ENCODE measurements around the gene AP1S3. TPM values are rescaled to one million over a fixed set of nuclear protein-coding genes. Genes with fewer than 3 reads are reported as not detected.

Gene AP1S3
- polyA plus RNA-seq, 2 of the 4 experiments (the other 2 are of a cell fraction), result 42.9 to 57.0 TPM

DNA sequence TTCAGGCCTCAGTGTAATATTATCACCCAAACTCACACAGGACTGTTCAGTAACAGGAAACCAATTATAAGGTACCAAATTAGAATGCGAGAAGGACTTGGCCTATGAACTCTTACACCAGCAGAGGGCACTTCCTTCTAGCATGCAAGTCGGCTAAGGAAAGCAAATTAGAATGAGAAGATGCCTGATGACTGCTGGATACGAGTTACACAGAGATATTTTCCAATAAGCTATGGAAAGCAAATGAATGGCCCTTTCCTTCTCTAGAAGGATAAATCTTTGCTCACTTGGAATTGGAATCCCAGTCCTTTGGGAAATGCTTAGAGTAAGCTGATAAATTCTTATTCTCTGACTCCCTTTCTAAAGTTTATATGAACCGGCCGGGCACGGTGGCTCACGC, 109.8 kb downstream of the AP1S3 start (continued):
- TF ChIP-seq CTCF (IDR thresholded peaks at IDR 0.05) (peak; percentile 77), SMC3 (IDR thresholded peaks at IDR 0.05) (peak; percentile 80), NFE2L2 (conservative IDR thresholded peaks at IDR 0.05; ENCODE audit: low read length) (no peak), POLR2AphosphoS2 (conservative IDR thresholded peaks at IDR 0.05; ENCODE audit: low read length) (no peak)

GRCh38 chr2:223725986-223726970, 111.1 kb downstream of the AP1S3 start:
- ChIA-PET CTCF (interaction anchor here (0.5 to 2.9 kb wide), 17 partner anchors 9 to 981 kb away, joined by 3 to 19 read pairs (median 5); no protein-coding TSS in a partner anchor), POLR2A (interaction anchor here (3.6 kb wide), 1 partner anchor 34 kb away, joined by 17 read pairs; no protein-coding TSS in a partner anchor)
- WGBS (ENCODE audit: missing lambda C conversion rate), result 46% methylated on average over 8 of the region's 8 CpGs
- H3K27ac ChIP-seq, result peak overlapping the region; percentile 90 to 97
- H3K4me3 ChIP-seq, result no peak overlapping the region
- TF ChIP-seq, protein P1, sequence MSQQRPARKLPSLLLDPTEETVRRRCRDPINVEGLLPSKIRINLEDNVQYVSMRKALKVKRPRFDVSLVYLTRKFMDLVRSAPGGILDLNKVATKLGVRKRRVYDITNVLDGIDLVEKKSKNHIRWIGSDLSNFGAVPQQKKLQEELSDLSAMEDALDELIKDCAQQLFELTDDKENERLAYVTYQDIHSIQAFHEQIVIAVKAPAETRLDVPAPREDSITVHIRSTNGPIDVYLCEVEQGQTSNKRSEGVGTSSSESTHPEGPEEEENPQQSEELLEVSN (IDR thresholded peaks at IDR 0.05; ENCODE audit: borderline replicate concordance, low read depth), result peak; percentile 9; the same call in 1 of the 2 replicates
- no peak for TF ChIP-seq NFE2L2 (conservative IDR thresholded peaks at IDR 0.05; ENCODE audit: low read length)
- TF ChIP-seq HOXA7 (CRISPR knock-in tag; IDR thresholded peaks at IDR 0.05), result no peak
- peak; percentile 58; the same call in 1 of the 2 replicates for TF ChIP-seq HOXB13 (CRISPR knock-in tag; IDR thresholded peaks at IDR 0.05; ENCODE audit: low read depth)
- TF ChIP-seq EP300 (IDR thresholded peaks at IDR 0.05), result peak; percentile 38 to 50; a peak in 2 of 5 replicates
- ATAC-seq (peak; percentile 39 to 46; a peak in 5 of 6 replicates), DNase-seq (ENCODE audit: low read depth in 1 of 2, low spot score in 1 of 2) (peak in 1 of 2 experiments; percentile 60), FAIRE-seq (no peak)
- peak overlapping the region; percentile 84 for H3K4me2 ChIP-seq
- no peaks in the 10 kb centered on the region for H3K9me3 ChIP-seq
- H3K4me1 ChIP-seq, result peaks cover 39% of the 10 kb centered on the region

GRCh38 chr2:223725494-223725893, 111.9 kb downstream of the AP1S3 start:
- peaks cover 39% of the 10 kb centered on the region for H3K4me1 ChIP-seq
- CTCF ChIA-PET, result interaction anchor here (0.7 to 2.7 kb wide), 5 partner anchors 21 to 754 kb away, joined by 3 to 10 read pairs (median 5); no protein-coding TSS in a partner anchor
- peak overlapping the region; percentile 84 for H3K4me2 ChIP-seq
- H3K27ac ChIP-seq, result peak overlapping the region; percentile 90 to 97
- ATAC-seq (peak; percentile 96 to 99), DNase-seq (ENCODE audit: low read depth in 1 of 2, low spot score in 1 of 2) (peak; percentile 93 to 97), FAIRE-seq (peak; percentile 96)
- POLR2A ChIA-PET, result interaction anchor here (3.6 kb wide), 1 partner anchor 35 kb away, joined by 17 read pairs; no protein-coding TSS in a partner anchor
- H3K4me3 ChIP-seq, result peak overlapping the region; percentile 30
- 0% methylated on average over 5 of the region's 5 CpGs for WGBS (ENCODE audit: missing lambda C conversion rate)
- H3K9me3 ChIP-seq, result no peaks in the 10 kb centered on the region
- peak; percentile 81 for TF ChIP-seq MAX (IDR thresholded peaks at IDR 0.05)
- peak in 1 of 2 experiments; percentile 76; a peak in 2 of 4 replicates for TF ChIP-seq CEBPB (IDR thresholded peaks at IDR 0.05)
- TF ChIP-seq NR3C1 (IDR thresholded peaks at IDR 0.05), result no peak
- TF ChIP-seq ZFP36 (IDR thresholded peaks at IDR 0.05; ENCODE audit: borderline replicate concordance, partially characterized antibody), result no peak
- TF ChIP-seq FOXS1 (CRISPR knock-in tag; IDR thresholded peaks at IDR 0.05), result no peak
- TF ChIP-seq CHD2 (IDR thresholded peaks at IDR 0.05; ENCODE audit: low read length, partially characterized antibody), result no peak
- TF ChIP-seq POLR2A (IDR thresholded peaks at IDR 0.05; ENCODE audit: low read length), result no peak
- no peak for TF ChIP-seq RCOR1 (IDR thresholded peaks at IDR 0.05; ENCODE audit: low read depth, low read length)
- TF ChIP-seq HDAC2 (IDR thresholded peaks at IDR 0.05), result no peak
- TF ChIP-seq MAZ (IDR thresholded peaks at IDR 0.05; ENCODE audit: borderline replicate concordance, low read depth, low read length), result no peak
- TF ChIP-seq FOSL2 (IDR thresholded peaks at IDR 0.05), result peak; percentile 97
- peak; percentile 100 for TF ChIP-seq FOSL2 (CRISPR knock-in tag; IDR thresholded peaks at IDR 0.05)
- no peak for TF ChIP-seq SREBF2 (IDR thresholded peaks at IDR 0.05)
- no peak for TF ChIP-seq EHF (CRISPR knock-in tag; IDR thresholded peaks at IDR 0.05)
- peak; percentile 30 to 59; a peak in 3 of 5 replicates for TF ChIP-seq RAD21 (conservative IDR thresholded peaks at IDR 0.05 in 1 of 2, IDR thresholded peaks at IDR 0.05 in 1 of 2)
- TF ChIP-seq MYC (IDR thresholded peaks at IDR 0.05; ENCODE audit: borderline replicate concordance, low read length), result no peak
- no peak for TF ChIP-seq KDM5A (IDR thresholded peaks at IDR 0.05)
- TF ChIP-seq BHLHE40 (IDR thresholded peaks at IDR 0.05; ENCODE audit: low read depth, low read length), result no peak
- TF ChIP-seq ESRRA (IDR thresholded peaks at IDR 0.05; ENCODE audit: borderline replicate concordance, low read length), result peak; percentile 36; the same call in 1 of the 2 replicates
- TF ChIP-seq ZC3H11A (IDR thresholded peaks at IDR 0.05), result no peak
- no peak for TF ChIP-seq TFCP2L1 (CRISPR knock-in tag; IDR thresholded peaks at IDR 0.05)
- TF ChIP-seq USF2 (IDR thresholded peaks at IDR 0.05), result no peak
- TF ChIP-seq, protein P2, sequence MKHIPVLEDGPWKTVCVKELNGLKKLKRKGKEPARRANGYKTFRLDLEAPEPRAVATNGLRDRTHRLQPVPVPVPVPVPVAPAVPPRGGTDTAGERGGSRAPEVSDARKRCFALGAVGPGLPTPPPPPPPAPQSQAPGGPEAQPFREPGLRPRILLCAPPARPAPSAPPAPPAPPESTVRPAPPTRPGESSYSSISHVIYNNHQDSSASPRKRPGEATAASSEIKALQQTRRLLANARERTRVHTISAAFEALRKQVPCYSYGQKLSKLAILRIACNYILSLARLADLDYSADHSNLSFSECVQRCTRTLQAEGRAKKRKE (CRISPR knock-in tag; IDR thresholded peaks at IDR 0.05; ENCODE audit: low read depth), result no peak
- TF ChIP-seq JUN (IDR thresholded peaks at IDR 0.05), result peak; percentile 89 to 94; a peak in 4 of 5 replicates
